Measurements from ENCODE around the gene TMEM200A.

The TMEM200A gene

DNA sequence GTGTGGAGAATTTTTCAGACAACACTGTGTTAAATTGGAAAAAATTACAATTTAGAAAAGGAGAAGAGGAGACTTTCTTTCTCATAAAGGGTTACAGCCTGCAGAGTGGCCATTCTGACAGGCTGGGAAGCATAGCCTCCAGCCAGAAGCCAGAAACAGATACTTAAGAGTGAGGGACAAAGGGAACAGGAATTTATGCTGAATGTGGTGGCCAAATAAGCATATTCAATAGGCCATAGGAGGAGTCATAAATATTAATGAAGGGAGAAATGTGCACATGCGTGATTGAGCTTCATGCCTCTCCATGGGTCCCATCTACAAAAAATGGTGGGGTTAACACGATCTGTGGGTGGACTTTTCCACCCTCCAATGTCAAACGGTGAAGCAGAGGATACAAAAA, 13.4 kb downstream of the TMEM200A start:
- no peak for DNase-seq

DNA sequence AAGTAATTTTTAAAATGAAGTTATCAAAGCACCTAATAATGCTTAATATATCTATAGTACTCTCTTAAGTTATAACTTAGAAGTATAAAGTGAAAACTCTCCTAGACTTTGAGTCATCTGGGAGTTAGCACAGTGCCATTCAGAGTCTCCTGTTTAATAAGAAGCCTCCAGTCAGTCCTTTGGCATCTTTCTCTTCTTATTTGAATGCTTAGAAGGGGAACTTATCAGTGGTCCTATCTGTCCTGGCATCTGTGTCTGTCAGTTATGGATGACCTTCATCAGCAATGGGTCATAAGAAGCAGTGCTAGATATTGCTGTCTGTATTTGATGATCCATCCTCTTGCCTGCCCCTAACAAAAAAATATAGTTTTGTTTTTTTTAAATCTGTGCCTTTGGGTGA, 15.2 kb downstream of the TMEM200A start:
- no peak for DNase-seq

DNA sequence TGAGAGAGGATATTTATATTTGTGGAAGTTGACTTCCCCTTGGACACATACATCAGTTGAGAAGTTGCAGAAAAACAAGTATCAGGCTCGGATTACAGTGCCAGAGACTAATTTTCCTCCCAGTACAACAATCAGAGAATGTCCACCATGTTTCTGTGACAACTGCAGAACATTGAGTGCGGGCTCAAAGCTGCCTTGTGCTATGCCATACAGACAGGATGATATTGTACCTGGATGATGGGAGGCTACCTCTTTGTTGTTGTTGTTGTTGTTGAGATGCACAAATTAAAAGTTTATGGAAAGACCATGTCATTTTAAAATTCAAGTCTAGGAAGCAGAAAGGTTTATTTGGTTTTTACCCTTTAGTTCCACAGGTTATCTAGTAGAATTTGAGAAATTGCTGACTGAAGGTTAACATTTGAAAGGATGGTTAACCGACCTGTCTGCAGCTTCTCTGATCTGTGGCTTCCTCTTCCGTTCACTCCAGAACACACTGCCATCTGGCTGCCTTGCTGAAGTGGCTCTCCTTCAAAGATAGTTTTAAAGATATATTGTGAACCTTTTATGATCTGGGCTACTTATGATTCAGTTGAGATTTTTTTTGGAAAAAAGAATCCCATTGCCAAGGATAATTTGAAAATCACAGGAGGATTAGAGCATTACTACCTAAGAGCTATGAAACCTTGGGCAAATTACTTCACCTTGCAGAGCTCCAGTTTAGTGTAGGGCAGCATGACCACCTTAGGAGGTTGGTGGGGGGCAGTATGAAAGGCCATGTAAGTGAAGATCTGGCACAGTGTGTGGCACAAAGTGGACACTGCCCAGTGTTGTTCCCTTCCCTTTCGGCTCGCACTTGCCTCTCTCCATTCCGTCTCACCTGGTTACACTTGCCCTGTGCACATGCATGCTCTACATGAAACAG, 15.9 kb downstream of the TMEM200A start:
- DNase-seq = peak; percentile 30 to 61

DNA sequence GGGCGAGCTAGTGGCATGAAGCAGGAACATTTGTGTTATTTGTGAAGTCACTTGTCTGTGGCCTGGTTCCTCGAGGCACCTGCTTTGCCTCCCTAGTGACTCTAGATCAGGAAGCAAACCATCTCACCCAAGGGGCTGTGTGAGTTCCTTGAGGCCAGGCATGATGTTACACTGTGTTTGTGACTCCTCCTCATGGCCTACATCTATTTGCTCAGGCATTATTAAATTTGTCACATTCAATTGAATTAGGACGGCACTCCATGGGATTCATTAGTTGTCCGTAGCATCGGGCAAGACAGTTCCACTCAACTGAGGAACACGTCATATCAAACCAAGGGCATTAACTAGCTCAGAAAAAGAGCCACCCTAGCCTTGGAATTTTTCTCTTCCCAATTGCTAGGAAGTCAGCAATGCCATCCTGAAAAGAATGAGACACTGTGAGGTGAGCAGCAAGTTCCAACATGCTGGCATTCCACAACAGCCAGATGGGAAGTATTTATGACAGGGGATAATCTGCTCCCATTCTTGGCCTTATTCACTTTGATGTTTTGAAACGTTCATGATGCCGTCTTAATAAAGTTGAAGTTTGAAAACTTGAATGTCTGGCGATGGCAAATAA, 17.2 kb downstream of the TMEM200A start:
- no peak for DNase-seq

DNA sequence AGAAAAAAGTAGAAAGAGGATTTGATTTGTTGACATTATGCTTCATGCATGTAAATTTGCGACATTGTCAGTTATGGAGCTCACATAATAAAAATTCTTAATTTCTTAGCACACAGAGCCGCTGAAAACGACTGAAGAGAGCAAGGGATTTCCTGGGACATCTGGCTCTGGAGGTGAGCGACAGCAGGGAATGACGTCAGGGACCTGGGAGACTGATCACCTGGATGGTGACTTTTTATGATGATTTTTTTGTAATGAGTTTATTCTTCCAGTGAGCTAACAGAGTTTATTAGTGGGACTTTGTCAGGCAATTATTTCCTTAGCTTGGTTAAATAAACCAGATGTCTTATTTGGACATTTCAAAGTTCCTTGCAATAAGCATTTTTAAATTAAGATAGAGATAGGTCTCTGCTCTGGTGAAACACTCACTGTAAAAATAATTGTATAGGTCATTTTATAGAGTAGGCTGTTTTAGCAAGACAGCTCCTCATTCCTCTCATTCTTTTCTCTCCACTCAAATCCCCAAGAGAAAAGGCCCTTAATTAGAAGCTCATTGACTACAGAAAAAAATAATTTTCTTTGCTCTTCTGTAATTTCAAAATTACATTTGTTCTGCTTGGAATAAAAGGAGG, 19.4 kb downstream of the TMEM200A start:
- no peak for DNase-seq

DNA sequence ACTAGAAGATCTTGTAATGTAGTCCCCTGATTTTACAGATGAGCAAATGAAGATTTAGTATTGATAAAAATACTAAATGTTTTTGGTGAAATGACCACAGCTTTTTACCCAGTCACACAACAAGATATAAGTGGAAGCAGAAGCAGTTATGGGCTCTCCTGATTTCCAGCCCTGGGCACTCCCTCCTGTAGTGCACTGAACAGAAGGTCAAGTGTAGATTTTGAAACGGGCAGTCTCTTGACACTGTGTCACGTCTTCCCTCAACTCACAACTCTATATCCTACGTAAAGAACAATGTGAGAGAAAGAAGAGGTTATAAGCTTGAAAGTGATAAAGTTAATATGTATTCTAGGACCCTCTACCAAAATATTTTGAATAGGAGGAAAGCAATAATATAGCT, 23.3 kb downstream of the TMEM200A start:
- no peak for DNase-seq

DNA sequence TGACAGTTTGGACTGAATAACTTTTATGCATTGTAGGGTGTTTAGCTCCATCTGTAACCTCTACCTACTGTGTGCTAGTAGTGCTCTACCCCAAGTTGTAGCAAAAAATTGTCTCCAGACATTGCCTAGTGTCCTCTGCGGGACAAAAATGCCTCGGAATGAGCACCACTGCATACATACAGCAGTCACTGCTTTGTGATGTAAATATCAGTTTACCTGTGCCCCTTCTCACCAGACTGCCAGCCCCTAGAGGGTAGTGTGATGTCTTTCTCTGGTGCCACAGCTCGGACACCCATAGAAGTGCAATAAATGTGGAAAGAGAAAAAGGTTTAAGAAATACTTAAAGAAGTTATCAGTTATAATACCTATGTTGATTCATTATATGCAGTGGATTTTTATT, 25.1 kb downstream of the TMEM200A start:
- DNase-seq = no peak

DNA sequence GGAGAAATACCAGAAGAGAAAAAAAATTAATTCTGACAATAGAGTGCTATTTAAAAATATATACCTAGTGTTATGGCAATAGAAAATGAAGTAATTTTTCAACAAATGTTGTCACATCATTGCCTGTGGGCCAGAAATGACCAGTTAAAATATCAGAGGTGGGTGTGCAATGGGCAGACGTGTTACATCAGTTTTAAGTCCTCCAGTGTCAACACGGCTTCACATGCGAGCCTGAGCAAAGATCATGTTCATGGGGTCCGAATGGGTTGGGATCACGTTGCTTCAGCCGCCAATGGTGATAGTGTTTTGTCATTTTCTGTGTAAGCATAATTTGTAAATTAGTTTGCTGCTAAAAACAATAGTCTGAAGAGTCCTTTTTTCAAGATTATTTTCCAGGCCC, 27.5 kb downstream of the TMEM200A start:
- DNase-seq = no peak

DNA sequence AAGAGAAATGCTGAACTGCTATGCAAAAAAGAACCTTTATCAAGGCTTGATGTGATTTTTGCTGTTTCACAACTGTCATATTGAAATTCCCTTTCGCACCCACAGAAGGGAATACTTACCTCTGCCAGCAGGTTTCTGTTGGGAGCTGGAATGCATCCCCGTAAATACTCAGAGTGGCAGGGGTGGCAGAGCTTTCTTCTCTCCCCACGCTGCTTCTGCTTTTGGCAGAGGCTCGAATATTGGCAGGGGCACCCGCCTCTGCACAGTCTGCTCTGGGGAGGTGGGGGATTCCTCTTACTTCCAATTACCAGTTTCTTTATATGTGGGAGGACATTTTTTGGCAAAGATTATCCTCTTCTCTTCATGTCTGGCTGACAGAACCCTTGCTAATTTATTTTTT, 28.4 kb downstream of the TMEM200A start:
- no peak for DNase-seq

DNA sequence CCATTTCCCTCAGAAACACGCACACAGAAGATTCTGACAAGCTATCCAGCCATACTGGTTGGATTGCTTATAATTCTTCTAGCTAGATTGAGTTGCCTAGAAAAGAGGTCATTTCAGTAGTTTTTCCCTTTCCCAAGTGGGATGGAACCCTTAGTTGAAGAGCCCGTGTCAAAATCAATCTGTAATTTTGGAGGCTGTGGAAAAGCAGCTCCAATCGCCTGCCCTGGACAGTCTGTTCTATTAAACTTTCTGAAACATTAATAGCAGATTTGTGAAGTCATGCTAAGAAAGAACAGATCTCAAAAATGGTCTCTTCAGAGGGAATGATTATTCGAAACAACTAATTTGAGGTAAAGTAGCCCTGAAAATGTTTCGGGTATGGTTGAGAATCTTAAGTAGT, 29.3 kb downstream of the TMEM200A start:
- no peak for DNase-seq

DNA sequence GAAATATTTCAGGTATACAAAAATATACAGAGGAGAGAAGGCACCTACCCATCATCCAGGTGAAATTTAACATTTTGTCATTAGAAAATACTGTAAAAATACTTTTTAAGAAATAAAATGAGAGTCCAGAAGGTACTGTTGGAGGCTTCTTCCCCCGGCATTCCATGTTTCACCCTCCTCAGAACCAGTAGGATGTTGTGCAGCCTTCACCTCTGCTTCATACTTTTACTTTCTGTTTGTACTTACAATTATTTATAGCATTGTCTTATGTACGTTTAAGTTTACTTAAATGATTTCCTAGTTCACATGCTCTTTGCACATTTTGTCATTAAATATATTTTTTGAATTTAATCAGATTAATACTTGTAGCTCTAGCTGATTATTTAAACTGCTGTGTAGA, 30.9 kb downstream of the TMEM200A start:
- DNase-seq = peak in 1 of 2 donors; percentile 30

DNA sequence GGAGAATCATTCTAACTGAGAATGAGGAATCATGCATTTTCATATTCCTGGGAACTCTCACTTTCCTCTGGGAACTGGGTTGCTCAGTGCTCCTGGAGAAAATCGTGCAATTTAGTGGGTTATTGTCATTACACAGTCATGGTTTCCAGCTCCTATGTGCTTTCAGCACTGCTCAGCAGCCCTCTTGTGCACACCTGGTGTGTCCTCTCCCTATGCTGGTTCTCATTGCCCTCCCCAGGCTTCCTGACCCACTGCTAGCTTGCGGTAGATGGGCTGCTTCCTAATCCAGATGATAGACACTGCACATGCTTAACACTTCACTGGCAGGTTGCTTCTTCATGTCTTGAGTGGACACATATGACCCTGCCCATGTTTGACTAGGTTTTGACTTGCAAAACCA, 39.7 kb downstream of the TMEM200A start:
- DNase-seq = no peak

DNA sequence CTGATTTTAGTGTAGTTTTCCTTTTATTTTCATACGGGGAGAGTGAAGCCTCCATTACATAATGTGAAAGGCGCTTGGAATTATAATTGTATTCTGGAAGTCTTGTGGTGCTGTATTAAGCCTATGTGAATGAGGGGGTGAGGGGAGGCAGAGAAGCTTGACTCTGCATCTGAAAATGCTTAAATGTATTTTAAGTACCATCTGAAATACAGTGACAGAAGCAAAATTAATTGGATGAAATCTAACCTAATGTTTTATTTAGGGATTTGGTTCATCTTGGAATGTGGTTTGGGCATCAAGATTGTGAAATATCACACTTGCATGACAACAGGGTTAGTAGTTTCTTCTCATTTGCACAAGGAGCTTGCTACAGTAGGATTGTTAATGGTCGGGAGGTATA, 41.2 kb downstream of the TMEM200A start:
- no peak for DNase-seq

DNA sequence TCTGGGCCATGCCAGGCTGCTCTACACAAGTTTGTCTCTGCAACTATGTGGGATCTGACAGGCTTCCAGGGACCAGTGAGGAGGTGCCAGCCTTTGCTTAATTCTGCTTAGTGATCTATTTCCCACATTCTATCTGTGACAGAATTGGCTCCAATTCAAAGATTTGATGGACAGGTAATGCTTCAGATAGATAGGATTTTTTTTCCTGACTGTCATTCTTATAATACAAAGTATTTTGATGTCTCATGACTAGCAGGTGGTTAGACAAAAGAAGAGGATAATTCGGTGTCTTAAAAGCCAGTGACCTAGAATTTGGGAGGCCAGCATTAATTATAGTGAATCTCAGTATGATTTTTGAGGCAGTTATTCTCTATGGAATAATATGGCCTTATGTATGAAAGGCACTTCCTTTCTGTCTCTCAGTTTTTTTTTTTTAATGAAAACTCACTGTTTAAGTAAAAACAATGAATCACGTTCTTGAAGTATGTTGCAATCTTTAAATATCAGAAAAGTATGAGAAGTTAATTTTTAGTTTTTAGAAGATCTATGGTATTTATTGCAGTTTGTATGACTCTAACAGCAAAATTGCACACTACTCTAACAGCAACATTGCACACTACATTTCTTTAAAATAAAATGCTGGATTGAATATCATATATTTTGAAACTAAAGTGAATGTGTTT, 43.7 kb downstream of the TMEM200A start:
- no peak for DNase-seq

DNA sequence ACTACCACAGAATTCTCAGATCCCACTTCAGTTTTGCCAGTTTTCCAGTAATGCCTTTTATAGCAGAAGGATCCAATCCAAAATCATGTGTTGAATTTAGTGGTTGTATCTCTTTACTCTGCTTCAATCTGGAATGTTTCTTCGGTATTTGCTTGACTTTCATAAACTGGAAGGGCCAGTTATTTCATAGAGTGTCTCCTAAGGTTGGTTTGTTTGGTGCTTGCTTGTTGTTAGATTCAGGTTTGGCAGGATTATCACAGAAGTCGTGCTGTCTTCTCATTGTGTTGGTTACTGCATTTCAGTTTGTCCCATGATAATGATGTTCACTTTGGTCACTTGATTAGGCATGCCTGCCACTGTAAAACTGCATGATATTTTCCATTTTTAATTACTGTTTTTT, 45.7 kb downstream of the TMEM200A start:
- DNase-seq = no peak

DNA sequence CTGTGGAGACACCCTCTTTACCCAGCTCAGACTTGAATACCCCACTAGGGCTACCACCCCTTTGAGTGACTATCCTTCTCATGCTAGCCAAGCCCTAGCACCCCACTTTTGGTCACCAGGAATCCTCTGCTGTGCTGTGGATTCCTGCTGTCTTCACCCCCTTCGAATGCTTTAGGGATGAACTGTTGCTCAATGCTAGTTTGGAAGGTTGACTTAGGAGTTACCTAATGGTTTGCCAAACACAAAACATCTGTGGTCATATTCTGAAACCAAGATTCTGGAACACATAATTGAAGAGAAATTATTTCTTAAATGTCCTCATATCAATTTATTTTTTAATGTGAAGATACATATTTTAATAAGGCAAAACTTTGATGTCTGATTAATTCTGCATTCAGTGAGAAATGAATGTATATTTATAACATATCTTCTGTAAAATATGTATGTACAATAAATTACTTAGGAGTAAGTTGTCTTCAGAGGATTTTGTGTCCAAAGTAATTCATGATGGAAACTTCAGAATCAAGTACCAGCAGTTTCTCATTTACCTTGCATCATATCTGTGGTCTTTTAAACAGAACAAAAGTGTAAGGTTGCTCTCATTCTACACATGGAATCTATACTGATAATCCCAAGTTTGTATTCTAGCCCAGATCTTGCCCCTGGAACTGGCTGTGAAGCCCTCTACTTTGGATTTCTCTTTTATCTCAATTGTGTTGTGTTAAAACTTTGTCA, 46.9 kb downstream of the TMEM200A start:
- DNase-seq = no peak

DNA sequence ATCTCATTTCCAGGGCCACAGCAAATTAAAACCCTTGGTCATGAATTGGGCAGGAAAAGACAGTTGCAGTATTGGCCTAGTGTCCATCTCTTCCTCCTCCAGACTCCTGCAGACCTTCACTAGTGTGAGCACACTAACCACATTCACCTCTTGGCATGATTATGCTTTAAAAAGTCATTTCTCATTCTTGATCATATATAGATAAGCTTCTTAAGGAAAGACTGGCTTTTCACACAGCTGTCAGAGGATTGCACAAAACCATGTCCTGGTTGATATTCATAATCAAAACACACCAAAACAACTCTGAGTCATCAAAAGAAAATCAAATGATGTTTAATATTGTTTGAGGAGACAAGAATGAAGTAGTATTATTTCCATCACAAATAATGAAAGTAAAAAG, 52.1 kb downstream of the TMEM200A start:
- DNase-seq = no peak

DNA sequence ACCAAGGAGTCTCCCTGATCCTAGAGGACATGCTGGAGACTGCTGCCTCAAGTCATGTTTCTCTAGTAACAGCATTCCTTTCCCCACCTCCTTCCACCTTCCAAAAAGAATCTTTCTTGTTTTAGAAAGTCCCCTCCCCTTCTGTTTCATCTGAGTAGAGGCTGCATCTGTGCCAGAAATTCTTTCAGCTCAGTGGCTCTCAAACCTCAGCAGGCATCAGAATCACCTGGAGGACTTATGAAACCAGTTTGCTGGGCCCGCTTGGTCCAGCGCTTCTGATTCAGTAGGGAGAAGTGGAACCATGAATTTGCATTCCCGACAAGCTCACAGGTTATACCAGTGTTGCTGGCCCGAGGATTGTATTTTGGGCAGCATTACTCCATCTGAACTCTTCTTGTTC, 55.1 kb downstream of the TMEM200A start:
- no peak for DNase-seq

DNA sequence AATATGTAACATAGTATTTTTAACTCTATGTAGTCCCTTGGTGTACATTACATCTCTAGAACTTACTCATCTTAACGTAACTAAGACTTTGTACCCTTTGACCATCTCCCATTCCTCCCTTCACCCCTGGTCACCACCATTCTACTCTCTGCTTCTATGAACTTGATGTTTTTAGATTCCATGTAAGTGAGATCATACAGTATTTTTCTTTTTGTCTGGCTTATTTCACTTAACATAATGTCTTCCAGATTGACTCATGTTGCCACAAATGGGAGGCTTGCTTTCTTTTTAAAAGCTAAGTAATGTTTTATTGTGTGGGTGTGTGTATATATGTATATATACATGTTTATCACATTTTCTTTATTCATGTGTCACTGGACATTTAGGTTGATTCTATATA, 55.8 kb downstream of the TMEM200A start:
- DNase-seq = no peak

DNA sequence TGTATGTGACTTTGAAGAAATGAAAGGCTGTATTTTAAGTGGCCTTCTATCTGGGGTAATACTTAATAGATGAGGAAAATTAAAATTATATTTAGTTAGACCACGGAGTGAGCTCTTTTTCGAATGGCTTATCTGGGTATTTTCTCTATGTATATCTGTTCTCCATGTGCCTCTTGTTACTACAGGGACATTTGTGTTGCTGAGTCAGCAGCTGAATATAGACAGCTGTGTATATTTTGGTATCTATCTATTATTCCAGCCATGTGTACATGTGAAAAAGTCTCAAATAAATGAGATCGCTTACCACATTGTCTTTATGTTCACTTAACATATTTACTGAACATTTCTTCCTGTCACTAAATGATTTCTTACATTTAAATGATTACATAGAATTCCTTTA, 57.2 kb downstream of the TMEM200A start:
- DNase-seq = no peak

DNA sequence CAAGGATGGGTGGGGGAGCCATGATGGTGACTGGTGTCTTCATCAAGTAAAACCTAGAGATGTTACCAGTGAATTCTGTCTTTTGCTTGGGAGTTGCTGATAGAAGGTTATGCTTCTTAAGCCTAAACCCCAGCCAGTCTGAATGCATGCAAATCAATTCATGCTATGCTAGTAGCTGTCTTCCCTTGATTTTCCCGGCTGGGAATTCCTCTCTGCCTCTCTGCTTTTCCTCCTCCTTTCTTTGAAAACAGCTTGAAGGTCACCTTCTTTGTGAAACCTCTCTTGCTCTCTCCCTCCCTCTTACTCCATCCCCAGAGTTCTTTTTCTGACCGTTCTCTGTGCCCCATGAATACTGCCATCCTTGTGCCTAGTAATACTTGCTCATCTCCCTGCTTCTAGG, 58.9 kb downstream of the TMEM200A start:
- no peak for DNase-seq

DNA sequence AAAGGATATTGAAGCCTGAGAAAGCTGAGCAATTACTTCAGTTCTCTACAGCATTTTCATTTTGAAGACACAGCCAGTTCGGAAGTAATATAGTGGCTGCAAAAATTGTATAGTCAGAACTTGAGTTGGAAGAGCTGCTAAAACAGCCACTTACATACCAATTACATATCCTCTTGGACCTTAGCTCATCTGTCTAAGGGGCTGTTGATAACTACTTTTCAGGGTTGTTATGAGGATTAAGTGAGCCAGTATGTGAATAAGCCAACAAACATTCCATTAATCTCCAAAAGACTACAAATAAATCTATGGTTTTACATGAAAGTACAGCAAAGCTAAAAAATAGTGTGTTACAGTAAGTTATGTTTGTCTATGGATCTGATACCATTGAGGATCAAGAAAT, 59.7 kb downstream of the TMEM200A start:
- no peak for DNase-seq

All from CD4-positive, alpha-beta T cell treated with Interleukin-4 for 1 hour (primary cell).